HEK293 (cell line): Measurements from ENCODE around the gene UFD1.

ENCODE experiments used
- CTCF ChIA-PET: fragments of 350-600 bp; formaldehyde crosslinking; extraction: SDS; loops from one replicate; lab custom pipeline; 2021; ENCODE audit warnings: antibody characterized with exemption; lab: Yijun Ruan, JAX
- POLR2A ChIA-PET: fragments of 300-600 bp; formaldehyde crosslinking; extraction: SDS; loops from one replicate; lab custom pipeline; 2020; ENCODE audit warnings: antibody characterized with exemption, inconsistent platforms; lab: Yijun Ruan, JAX
- H3K27ac ChIP-seq: fragments of 200-500 bp; sonication (Bioruptor generic); 2 replicates; pipeline ENCODE4 v1.5.1; 2014; ENCODE audit warnings: low read depth, low read length, control low read depth, inconsistent platforms; ENCODE audit errors: extremely low read depth
- H3K36me3 ChIP-seq, 2 experiments: fragments of 200-500 bp in 1 of 2; sonication (Bioruptor generic) in 1 of 2; 1 replicate in 1 of 2; 2 replicates in 1 of 2; pipeline ENCODE4 v1.5.1; 2014 to 2017; ENCODE audit warnings: inconsistent platforms in 2 of 2, low read length in 2 of 2; ENCODE audit not compliant: control insufficient read depth in 2 of 2, insufficient read depth in 1 of 2
- H3K4me1 ChIP-seq: fragments of 200-500 bp; sonication (Bioruptor generic); 2 replicates; pipeline ENCODE4 v1.5.1; 2014; ENCODE audit warnings: mild to moderate bottlenecking, low read length, inconsistent platforms; ENCODE audit not compliant: control insufficient read depth, insufficient read depth
- H3K4me3 ChIP-seq: 2 replicates; pipeline ENCODE4 v1.5.1; 2011; ENCODE audit warnings: low read depth, mild to moderate bottlenecking, control low read depth, low read length, moderate library complexity
- H3K9me3 ChIP-seq: fragments of 200-500 bp; sonication (Bioruptor generic); 2 replicates; pipeline ENCODE4 v1.5.1; 2014; ENCODE audit warnings: low read depth, low read length, inconsistent platforms; ENCODE audit not compliant: control insufficient read depth, insufficient read depth
- KLF9 ChIP-seq: fragments of 450-650 bp; formaldehyde crosslinking; IDR thresholded peaks from 2 replicates; pipeline ENCODE4 v1.5.1; 2016; ENCODE audit warnings: missing biosample characterization, missing genetic modification characterization, low read depth
- PATZ1 ChIP-seq: fragments of 450-650 bp; formaldehyde crosslinking; IDR thresholded peaks from 2 replicates; pipeline ENCODE4 v1.5.1; 2016; ENCODE audit warnings: missing biosample characterization, missing genetic modification characterization
- PRDM10 ChIP-seq: fragments of 450-650 bp; formaldehyde crosslinking; IDR thresholded peaks from 2 replicates; pipeline ENCODE4 v1.5.1; 2016; ENCODE audit warnings: missing biosample characterization, missing genetic modification characterization
- WT1 ChIP-seq: fragments of 450-650 bp; formaldehyde crosslinking; IDR thresholded peaks from 2 replicates; pipeline ENCODE4 v1.5.1; 2016; ENCODE audit warnings: missing biosample characterization, missing genetic modification characterization
- ZBTB6 ChIP-seq: fragments of 450-650 bp; formaldehyde crosslinking; IDR thresholded peaks from 2 replicates; pipeline ENCODE4 v1.5.1; 2017; ENCODE audit warnings: missing biosample characterization, missing genetic modification characterization
- ZFP41 ChIP-seq: fragments of 450-650 bp; formaldehyde crosslinking; IDR thresholded peaks from 2 replicates; pipeline ENCODE4 v1.5.1; 2016; ENCODE audit warnings: missing biosample characterization, missing genetic modification characterization, borderline replicate concordance
- ZIC2 ChIP-seq: fragments of 450-650 bp; formaldehyde crosslinking; IDR thresholded peaks from 2 replicates; pipeline ENCODE4 v1.5.1; 2016; ENCODE audit warnings: missing biosample characterization, missing genetic modification characterization
- ZNF132 ChIP-seq: fragments of 450-650 bp; formaldehyde crosslinking; IDR thresholded peaks from 2 replicates; pipeline ENCODE4 v1.5.1; 2017; ENCODE audit warnings: missing biosample characterization, missing genetic modification characterization, borderline replicate concordance
- ZNF391 ChIP-seq: fragments of 450-650 bp; formaldehyde crosslinking; IDR thresholded peaks from 2 replicates; pipeline ENCODE4 v1.5.1; 2016; ENCODE audit warnings: low read depth, missing biosample characterization, missing genetic modification characterization, borderline replicate concordance
- ZNF473 ChIP-seq: fragments of 450-650 bp; formaldehyde crosslinking; IDR thresholded peaks from 2 replicates; pipeline ENCODE4 v1.5.1; 2017; ENCODE audit warnings: missing biosample characterization, missing genetic modification characterization
- ZNF548 ChIP-seq: fragments of 450-650 bp; formaldehyde crosslinking; IDR thresholded peaks from 2 replicates; pipeline ENCODE4 v1.5.1; 2016; ENCODE audit warnings: missing biosample characterization, missing genetic modification characterization
- ZNF571 ChIP-seq: fragments of 450-650 bp; formaldehyde crosslinking; IDR thresholded peaks from 2 replicates; pipeline ENCODE4 v1.5.0; 2017; ENCODE audit warnings: missing biosample characterization, missing genetic modification characterization
- ZNF580 ChIP-seq: fragments of 450-650 bp; formaldehyde crosslinking; IDR thresholded peaks from 2 replicates; pipeline ENCODE4 v1.5.1; 2016; ENCODE audit warnings: missing biosample characterization, missing genetic modification characterization
- ZNF623 ChIP-seq: fragments of 450-650 bp; formaldehyde crosslinking; IDR thresholded peaks from 2 replicates; pipeline ENCODE4 v1.5.1; 2016; ENCODE audit warnings: missing biosample characterization, missing genetic modification characterization
- ZXDB ChIP-seq: fragments of 450-650 bp; formaldehyde crosslinking; IDR thresholded peaks from 2 replicates; pipeline ENCODE4 v1.5.1; 2016; ENCODE audit warnings: missing biosample characterization, missing genetic modification characterization
- TF ChIP-seq, protein P1 (sequence below): fragments of 450-650 bp; formaldehyde crosslinking; IDR thresholded peaks from 2 replicates; pipeline ENCODE4 v1.5.1; 2016; ENCODE audit warnings: missing biosample characterization, missing genetic modification characterization

UFD1 gene

GRCh38 chr22:19448739-19449421 is 30.1 kb downstream of the UFD1 start:
- no peak overlapping the region; the same call in 1 of the 2 replicates for H3K27ac ChIP-seq
- TF ChIP-seq ZFP41 (no peak), PRDM10 (0 out of 2 replicates have a peak, but pooled peaks have one; percentile 36), ZNF132 (tag by site-specific recombination) (no peak), ZNF571 (no peak), KLF9 (peak; percentile 54; the same call in 1 of the 2 replicates), ZNF623 (tag by site-specific recombination) (peak; percentile 29; the same call in 1 of the 2 replicates), ZIC2 (peak; percentile 23; the same call in 1 of the 2 replicates), ZBTB6 (tag by site-specific recombination) (no peak), ZNF548 (tag by site-specific recombination) (no peak)
- TF ChIP-seq, all 188 proteins: peak for 4
- ChIA-PET CTCF (no interaction called here), POLR2A (interaction anchor here (2.2 kb wide), 1 partner anchor 17 kb away, joined by 13 read pairs; the partner anchor contains the start of genes HIRA and MRPL40)
- Histone ChIP-seq H3K9me3 (no peaks in the 10 kb centered on the region), H3K36me3 (peaks cover 5 to 72% of the 10 kb centered on the region in 2 experiments; a peak in 2 of 3 replicates), H3K4me3 (peak overlapping the region; percentile 79), H3K4me1 (no peaks in the 10 kb centered on the region)

GRCh38 chr22:19448076-19448607 is 30.9 kb downstream of the UFD1 start:
- Histone ChIP-seq H3K36me3 (peaks cover 5 to 72% of the 10 kb centered on the region in 2 experiments; a peak in 2 of 3 replicates), H3K4me3 (peak overlapping the region; percentile 79), H3K27ac (peak overlapping the region; percentile 78), H3K4me1 (no peaks in the 10 kb centered on the region), H3K9me3 (no peaks in the 10 kb centered on the region)
- ChIA-PET CTCF (interaction anchor here (0.6 kb wide), 1 partner anchor 30 kb away, joined by 3 read pairs; no protein-coding TSS in a partner anchor), POLR2A (interaction anchor here (1.3 to 2.2 kb wide), 4 partner anchors 13 to 32 kb away, joined by 4 to 13 read pairs (median 6); partner anchors contain the start of genes CDC45, HIRA and MRPL40)
- TF ChIP-seq PATZ1 (tag by site-specific recombination) (0 out of 2 replicates have a peak, but pooled peaks have one; percentile 33), ZNF473 (tag by site-specific recombination) (no peak), WT1 (tag by site-specific recombination) (0 out of 2 replicates have a peak, but pooled peaks have one; percentile 1), PRDM10 (peak; percentile 23; the same call in 1 of the 2 replicates), ZNF391 (tag by site-specific recombination) (no peak), ZNF580 (tag by site-specific recombination) (0 out of 2 replicates have a peak, but pooled peaks have one; percentile 42), ZXDB (peak; percentile 83)
- TF ChIP-seq, protein P1, sequence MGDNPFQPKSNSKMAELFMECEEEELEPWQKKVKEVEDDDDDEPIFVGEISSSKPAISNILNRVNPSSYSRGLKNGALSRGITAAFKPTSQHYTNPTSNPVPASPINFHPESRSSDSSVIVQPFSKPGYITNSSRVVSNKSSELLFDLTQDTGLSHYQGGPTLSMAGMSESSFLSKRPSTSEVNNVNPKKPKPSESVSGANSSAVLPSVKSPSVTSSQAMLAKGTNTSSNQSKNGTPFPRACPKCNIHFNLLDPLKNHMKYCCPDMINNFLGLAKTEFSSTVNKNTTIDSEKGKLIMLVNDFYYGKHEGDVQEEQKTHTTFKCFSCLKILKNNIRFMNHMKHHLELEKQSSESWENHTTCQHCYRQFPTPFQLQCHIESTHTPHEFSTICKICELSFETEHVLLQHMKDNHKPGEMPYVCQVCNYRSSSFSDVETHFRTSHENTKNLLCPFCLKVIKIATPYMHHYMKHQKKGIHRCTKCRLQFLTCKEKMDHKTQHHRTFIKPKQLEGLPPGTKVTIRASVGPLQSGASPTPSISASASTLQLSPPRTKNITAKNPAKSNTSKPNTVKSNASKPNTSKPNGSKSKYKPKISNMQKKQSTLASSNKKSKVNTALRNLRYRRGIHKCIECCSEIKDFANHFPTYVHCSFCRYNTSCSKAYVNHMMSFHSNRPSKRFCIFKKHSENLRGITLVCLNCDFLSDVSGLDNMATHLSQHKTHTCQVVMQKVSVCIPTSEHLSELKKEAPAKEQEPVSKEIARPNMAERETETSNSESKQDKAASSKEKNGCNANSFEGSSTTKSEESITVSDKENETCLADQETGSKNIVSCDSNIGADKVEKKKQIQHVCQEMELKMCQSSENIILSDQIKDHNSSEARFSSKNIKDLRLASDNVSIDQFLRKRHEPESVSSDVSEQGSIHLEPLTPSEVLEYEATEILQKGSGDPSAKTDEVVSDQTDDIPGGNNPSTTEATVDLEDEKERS (tag by site-specific recombination): no peak
